Posterior vena cava (tissue), 2 donors: ENCODE data around the gene CREB5. TPM values are rescaled to one million over a fixed set of nuclear protein-coding genes. Genes with fewer than 3 reads are reported as not detected.

Source experiments
- DNase-seq: peaks from one replicate; pipeline ENCODE4 v3.0.0-alpha.2; 2020; ENCODE audit warnings: low spot score
- intact Hi-C, 2 donors: fragments of 100-400 bp; cut with DNase I; formaldehyde crosslinking; loops; one replicate each; pipeline versions ENCODE4 v1.14.1 to v1.14.2; 2022 to 2023
- total RNA-seq, 2 donors: library from RNA; stranded (reverse); fragmentation: NEBNext Ultra II Directional; extraction: Animal tissue kit (Norgen Biotek cat#: 25700); gene quantifications; one replicate each; pipeline ENCODE4 v1.2.1, GENCODE V29; 2021
- donor health status: DM: yes; HTN: yes; CAD: no.
- donor health status: DM: yes; HTN: yes; CAD: no.

Gene CREB5
- total RNA-seq, 2 donors from 2014 or later = 21.5 to 21.9 TPM

DNA sequence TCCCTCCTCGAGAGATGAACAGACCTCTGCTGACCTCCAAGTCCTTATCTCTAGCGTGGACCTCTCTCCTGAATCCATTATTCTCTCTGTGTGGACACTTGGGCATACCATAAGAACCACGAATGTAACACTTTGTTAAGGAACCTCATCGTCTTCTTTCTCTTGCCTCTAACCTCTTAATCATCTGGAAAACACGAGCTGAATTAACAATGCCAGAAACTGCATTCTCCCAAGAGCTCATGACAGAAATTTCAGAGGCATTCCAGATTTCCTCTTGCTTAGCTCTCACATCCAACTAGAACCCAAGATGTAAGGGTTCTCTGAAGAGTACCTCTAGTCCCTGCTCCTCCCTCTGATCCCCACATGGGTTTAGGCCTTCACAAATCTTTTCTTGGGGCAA lies 444.3 kb downstream of the CREB5 start:
- intact Hi-C loops = loop anchor here in 1 of 2 donors (10.0 kb wide), 1 partner anchor 302 kb away; no protein-coding TSS in a partner anchor
- DNase-seq = no peak

DNA sequence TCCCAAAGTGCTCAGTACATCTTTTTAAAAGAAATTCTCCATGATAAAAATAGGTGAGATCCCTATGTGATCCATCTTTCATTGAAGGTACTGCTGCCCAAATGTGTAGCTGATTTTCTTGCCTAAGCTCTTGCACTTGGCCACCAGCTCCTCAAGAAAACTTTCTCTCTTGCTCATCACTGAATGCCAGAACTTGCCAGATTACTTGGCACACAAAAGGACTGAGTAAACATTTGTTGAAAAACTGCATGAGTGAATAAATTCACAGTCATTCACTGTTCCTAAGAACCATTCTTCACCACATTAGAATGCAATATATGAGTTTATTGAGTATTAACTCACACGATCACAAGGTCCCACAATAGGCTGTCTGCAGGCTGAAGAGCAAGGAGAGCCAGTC lies 445.9 kb downstream of the CREB5 start:
- intact Hi-C loops = loop anchor here in 1 of 2 donors (10.0 kb wide), 1 partner anchor 303 kb away; no protein-coding TSS in a partner anchor
- no peak for DNase-seq

DNA sequence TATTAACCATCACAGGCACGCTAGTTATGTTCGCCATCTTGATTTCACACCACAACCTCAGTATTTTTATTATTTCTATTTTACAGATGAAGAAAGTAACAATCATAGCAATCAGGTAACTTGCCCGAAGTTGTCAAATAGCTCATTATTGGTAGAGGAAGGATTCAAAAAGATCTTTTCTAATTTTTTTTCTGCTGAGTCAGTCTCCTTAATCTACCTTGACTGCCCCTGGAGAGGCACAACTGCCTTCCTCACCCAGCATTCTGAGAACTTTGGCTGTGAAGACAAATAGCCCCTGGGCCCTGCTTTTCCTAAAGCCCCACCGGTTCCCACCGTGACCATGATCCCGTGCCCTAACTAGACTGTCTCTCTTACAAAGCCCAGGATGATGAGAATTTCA lies 446.6 kb downstream of the CREB5 start:
- no peak for DNase-seq
- intact Hi-C loops = loop anchor here in 1 of 2 donors (10.0 kb wide), 1 partner anchor 304 kb away; no protein-coding TSS in a partner anchor

DNA sequence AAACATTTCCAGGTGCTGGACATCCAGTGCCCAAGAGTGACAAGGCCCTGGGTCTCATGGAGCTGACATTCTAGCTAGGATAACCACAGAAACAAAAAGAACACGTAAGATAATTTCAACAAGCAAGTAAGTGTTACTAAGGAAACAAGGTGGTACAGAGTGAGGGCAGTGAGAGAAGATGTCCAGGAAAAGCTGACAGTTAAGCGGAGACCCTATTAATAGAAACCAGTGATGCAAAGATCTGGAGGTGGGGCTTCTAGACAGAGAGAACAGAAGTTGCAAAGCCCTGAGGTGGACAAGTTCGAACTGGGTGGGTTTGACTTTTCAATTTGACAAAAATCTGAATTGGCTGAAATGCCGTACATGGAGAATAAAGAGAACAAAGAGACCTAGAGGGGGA lies 449.5 kb downstream of the CREB5 start:
- intact Hi-C loops = no loop called here
- no peak for DNase-seq

DNA sequence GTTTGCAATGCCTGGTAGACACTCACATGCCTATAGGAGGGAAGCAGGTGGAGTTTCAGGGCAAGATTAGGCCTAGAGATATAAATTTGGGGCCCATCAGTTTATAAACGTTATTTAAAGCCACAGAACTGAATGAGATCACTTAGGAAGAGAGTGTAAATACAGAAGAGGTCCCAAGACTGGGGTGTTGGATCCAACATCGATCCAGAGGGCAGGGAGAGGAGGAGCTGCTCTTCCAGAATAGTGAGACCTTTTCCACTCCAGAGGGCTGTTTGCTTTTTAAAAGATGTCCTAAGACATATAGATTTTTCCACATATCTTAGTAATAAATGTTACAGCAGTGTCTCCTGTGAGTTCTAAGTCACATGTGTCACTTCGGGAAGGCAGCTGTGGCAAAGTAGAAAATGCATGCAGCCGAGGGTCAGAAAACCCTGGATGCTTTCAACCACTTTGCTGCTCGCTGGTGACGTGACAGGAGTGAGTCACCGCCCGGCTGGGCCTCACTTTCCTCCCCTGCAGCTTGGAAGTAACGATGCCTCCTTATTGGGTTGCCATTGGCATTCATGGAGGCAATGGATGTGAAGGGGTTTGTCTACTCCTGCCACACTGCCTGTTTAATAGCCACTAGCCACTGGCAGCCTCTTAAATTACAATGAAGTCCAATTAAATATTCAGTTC lies 450.4 kb downstream of the CREB5 start:
- intact Hi-C loops = no loop called here

DNA sequence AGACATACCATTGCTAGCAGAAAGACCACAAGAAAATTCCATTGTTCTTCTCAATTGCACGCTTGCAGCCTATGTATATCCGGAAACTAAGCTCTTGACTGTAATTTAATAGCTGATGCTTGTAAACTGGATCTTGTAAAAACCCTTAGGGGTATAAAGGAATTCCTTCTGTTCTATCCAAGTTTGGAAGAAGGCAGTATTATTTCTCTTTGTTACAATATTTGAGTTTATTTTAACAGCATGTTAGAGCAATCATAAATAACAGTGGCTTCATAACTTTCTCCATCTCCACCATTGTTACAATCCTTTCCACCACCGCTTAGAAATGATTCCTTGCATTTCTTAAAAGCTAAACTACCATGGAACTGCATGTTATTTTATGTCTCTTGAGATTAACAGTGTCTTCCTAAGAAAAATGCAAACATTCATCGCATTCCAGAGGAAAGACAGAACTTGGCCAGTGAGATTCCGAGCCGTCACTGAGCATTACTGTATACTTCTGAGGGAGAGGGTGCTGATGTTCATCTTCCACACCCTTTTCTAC lies 453.4 kb downstream of the CREB5 start:
- DNase-seq = no peak

More for the DNA sequence above, 450.4 kb downstream of the CREB5 start:
- no peak for DNase-seq

DNA sequence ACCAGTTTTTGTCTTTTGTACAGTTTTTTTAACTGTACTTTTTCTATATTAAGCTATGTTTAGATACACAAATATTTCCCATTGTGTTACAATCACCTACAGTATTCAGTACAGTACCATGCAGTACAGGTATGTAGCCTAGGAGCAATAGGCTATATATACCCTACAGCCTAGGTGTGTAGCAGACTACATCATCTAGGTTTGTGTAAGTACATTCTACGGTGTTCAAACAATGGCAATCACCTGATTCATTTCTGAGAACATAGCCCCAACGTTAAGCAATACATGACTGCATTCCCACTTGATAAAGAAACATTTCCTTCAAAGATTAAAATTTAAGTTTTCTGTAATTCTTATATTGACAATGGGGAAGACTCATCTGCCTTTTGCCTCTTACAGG lies 456.4 kb downstream of the CREB5 start:
- intact Hi-C loops = no loop called here
- no peak for DNase-seq

More for the DNA sequence above, 453.4 kb downstream of the CREB5 start:
- intact Hi-C loops = no loop called here

DNA sequence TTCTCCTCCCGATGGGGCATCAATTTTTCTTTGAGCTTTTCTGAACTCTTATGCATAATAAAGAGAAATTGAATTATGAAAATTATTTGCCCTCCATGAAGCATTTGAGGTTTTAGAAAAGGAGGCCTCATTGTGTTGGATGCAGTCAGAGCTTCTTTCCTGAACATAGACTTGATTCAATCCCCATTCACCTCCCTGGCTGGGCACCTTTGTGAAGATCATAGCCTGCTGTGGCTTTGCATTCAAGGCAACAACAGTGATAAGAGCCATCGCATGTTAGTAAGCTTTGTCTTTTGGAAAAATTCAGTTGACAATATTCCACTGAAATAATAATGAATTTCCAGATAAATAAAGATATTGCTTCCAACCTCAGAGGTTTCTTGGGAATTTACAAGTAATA lies 458.8 kb downstream of the CREB5 start:
- intact Hi-C loops = no loop called here
- no peak for DNase-seq

DNA sequence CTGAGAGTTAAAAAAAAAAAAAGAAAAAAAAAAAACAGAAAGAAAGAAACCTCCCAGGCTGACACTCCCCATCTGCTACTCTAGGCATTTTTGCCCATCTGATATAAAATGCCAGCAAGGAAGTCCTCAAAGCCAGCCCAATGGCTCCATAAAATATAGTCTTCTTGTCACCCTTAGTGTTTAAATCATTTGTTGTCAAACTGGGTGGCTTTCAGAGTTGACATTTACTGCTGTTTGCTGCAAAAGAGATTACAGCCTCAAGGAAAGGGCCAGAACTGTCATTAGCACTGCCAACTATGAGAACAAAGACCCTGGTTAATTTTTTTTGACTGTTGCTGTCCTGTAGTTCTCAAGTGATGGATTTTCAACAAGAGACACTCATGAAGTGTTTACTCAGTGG lies 459.3 kb downstream of the CREB5 start:
- DNase-seq = no peak
- intact Hi-C loops = no loop called here

DNA sequence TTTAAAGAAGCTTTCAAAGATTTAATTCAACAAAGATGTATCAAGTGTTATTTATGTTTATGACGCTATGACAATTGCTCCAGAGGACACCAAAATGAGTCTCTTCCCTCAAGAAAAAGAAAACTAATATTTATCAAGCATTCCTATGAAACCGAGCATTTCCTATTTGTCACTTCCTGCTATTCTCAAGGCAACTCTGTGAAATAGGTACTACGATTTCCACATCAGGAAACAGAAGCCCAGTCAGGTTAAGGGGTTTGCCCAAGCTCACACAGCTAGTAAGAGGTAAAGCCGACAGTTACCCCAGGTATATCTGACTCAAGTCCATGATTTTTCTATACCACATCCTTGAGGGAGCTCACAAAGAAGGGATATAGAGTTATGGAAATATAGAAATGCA lies 459.9 kb downstream of the CREB5 start:
- DNase-seq = no peak
- intact Hi-C loops = no loop called here

DNA sequence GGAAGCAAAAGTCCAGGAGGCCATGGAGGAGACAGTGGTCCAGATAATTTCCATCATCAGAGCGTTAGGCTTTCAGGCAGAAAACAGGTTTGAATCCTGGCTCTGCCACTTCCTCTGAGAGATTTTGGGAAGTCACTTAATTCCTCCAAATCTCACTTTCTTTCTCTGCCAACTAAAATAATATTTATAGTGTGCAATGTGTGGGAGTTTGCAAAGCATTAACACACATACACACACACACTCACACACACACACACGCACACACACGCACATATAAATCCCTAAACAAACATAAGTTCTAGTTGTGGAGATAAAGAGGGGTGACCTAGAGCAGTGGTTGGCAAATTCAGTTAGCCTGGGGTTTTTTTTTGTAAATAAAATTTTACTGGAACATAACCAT lies 461.0 kb downstream of the CREB5 start:
- DNase-seq = no peak
- intact Hi-C loops = no loop called here

DNA sequence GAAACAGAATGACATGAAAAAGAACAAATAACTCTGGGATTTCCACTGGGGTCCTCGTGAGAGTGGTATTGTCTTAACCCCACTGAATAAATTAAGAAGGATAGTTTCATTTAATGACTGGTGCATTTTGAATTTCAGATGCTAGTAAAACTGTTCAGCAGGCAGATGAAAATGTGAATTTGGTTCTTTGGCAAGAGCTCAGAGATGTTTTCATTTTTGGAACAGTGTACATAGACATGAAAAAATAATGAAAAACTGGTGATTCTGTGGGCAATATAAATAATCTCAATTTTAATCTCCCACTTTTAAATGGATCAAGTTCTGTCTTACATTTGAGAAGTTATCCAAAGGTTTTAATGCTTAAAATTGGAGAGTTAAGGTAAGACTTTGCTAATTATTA lies 461.7 kb downstream of the CREB5 start:
- no peak for DNase-seq
- intact Hi-C loops = no loop called here

Other genes with a start within 250 kb of the CREB5 start
- gene JAZF1, start 231.7 kb upstream of the CREB5 start, total RNA-seq = 10 to 100 TPM; 33.6 to 39.8 TPM